HS-27A (cell line): ENCODE data around the gene LAMTOR3.
"Not testable (repeated sequence)": the region's sequence is repeated elsewhere in the genome, so short reads cannot be mapped to it uniquely, and the experiment has no call there.

Experiments used
- DNase-seq: peaks from one replicate; pipeline ENCODE4 v3.0.0-alpha.2; 2012; ENCODE audit warnings: low read depth, missing footprints

The LAMTOR3 gene

DNA sequence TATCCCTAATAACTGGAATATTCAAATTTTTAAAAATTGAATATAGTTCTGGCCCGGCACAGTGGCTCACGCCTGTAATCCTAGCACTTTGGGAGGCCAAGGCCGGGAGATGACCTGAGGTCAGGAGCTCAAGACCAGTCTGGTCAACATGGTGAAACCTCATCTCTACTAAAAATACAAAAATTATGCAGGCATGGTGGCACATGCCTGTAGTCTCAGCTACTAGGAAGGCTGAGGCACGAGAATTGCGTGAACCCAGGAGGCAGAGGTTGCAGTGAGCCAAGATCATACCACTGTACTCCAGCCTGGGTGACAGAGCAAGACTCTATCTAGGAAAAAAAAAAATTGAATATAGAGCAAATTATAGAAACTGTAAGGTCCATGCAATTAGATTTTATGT, 64.2 kb downstream of the LAMTOR3 start:
- not testable (repeated sequence) for DNase-seq

GRCh38 chr4:99828477-99828876, 65.8 kb downstream of the LAMTOR3 start:
- DNase-seq: no peak
